ENCODE data around the gene DUSP15.

The DUSP15 gene

GRCh38 chr20:31871618-31871954 is 1.3 kb upstream of the DUSP15 start:
- no peak for FAIRE-seq
- no peak for TF ChIP-seq CTCF (IDR thresholded peaks at IDR 0.05; ENCODE audit: insufficient read depth, missing control alignments)
- DNase-seq (ENCODE audit: insufficient read length, low spot score) = no peak

- no peak for TF ChIP-seq CTCF (IDR thresholded peaks at IDR 0.05; ENCODE audit: insufficient read depth, missing control alignments)
- FAIRE-seq = no peak
- no peak for DNase-seq (ENCODE audit: insufficient read length, low spot score)
Observed at GRCh38 chr20:31870726-31871617, 645 bp upstream of the DUSP15 start.

GRCh38 chr20:31869673-31869941 is 720 bp downstream of the DUSP15 start:
- TF ChIP-seq CTCF (IDR thresholded peaks at IDR 0.05; ENCODE audit: insufficient read depth, missing control alignments) = no peak
- FAIRE-seq (no peak), DNase-seq (ENCODE audit: insufficient read length, low spot score) (no peak)

GRCh38 chr20:31868853-31869672 is 1.3 kb downstream of the DUSP15 start:
- no peak for TF ChIP-seq CTCF (IDR thresholded peaks at IDR 0.05; ENCODE audit: insufficient read depth, missing control alignments)
- DNase-seq (ENCODE audit: insufficient read length, low spot score) (no peak), FAIRE-seq (no peak)

GRCh38 chr20:31866221-31866620 is 4.1 kb downstream of the DUSP15 start:
- DNase-seq (ENCODE audit: insufficient read length, low spot score) (no peak), FAIRE-seq (no peak)
- TF ChIP-seq CTCF (IDR thresholded peaks at IDR 0.05; ENCODE audit: insufficient read depth, missing control alignments) = no peak

GRCh38 chr20:31864521-31865400 is 5.6 kb downstream of the DUSP15 start:
- no peak for TF ChIP-seq CTCF (IDR thresholded peaks at IDR 0.05; ENCODE audit: insufficient read depth, missing control alignments)

More at GRCh38 chr20:31864521-31865400, 5.6 kb downstream of the DUSP15 start:
- DNase-seq (ENCODE audit: insufficient read length, low spot score) (no peak), FAIRE-seq (no peak)
